SK-N-SH (cell line): Measurements from ENCODE around the gene LRRC25. TPM values are rescaled to one million over a fixed set of nuclear protein-coding genes. Genes with fewer than 3 reads are reported as not detected.

ENCODE experiments used
- CTCF ChIA-PET: fragments of 300-600, 350-600 bp; formaldehyde crosslinking; extraction: SDS; loops from one replicate; lab custom pipeline; 2021; lab: Yijun Ruan, JAX
- POLR2A ChIA-PET: fragments of 350-600 bp; sonication (Branson Sonifier 250); formaldehyde crosslinking; extraction: SDS; loops from one replicate; lab custom pipeline; 2020; ENCODE audit warnings: antibody characterized with exemption, inconsistent platforms; lab: Yijun Ruan, JAX
- DNase-seq: peaks from one replicate; pipeline ENCODE4 v3.0.0; 2012
- H2AFZ ChIP-seq: fragments of 200-600 bp; sonication (generic); 2 replicates; pipeline ENCODE4 v1.8.1; 2016; ENCODE audit warnings: antibody characterized with exemption, mild to moderate bottlenecking, low read depth
- H3F3A ChIP-seq: fragments of 200-600 bp; sonication (generic); replicated peaks from 2 replicates; pipeline ENCODE3; 2016; ENCODE audit warnings: antibody characterized with exemption, mild to moderate bottlenecking; ENCODE audit not compliant: insufficient read depth
- H3K27ac ChIP-seq, 2 experiments: fragments of 200-500 bp in 1 of 2; fragments of 200-600 bp in 1 of 2; sonication (Bioruptor generic) in 1 of 2; sonication (generic), shearing (Covaris generic) in 1 of 2; 2 replicates each; pipeline versions ENCODE4 v1.5.1 to v1.6.1; 2014 to 2016; ENCODE audit warnings: low read depth in 2 of 2, inconsistent platforms in 1 of 2, low read length in 1 of 2, mild to moderate bottlenecking in 1 of 2, mixed read lengths in 1 of 2
- H3K27me3 ChIP-seq: fragments of 200-600 bp; sonication (generic), shearing (Covaris generic); 2 replicates; pipeline ENCODE4 v1.6.1; 2016; ENCODE audit warnings: mixed run types; ENCODE audit not compliant: insufficient read depth
- H3K36me3 ChIP-seq, 2 experiments: fragments of 200-500 bp in 1 of 2; fragments of 200-600 bp in 1 of 2; sonication (Bioruptor generic) in 1 of 2; sonication (generic) in 1 of 2; replicated peaks in 1 of 2; 2 replicates each; pipeline versions ENCODE3 to v1.5.1; 2014 to 2016; ENCODE audit warnings: low read length in 1 of 2, mild to moderate bottlenecking in 1 of 2; ENCODE audit not compliant: insufficient read depth in 2 of 2, control insufficient read depth in 1 of 2
- H3K4me1 ChIP-seq, 2 experiments: fragments of 200-500 bp in 1 of 2; fragments of 200-600 bp in 1 of 2; sonication (Bioruptor generic) in 1 of 2; sonication (generic), shearing (Covaris generic) in 1 of 2; 2 replicates each; pipeline versions ENCODE4 v1.5.1 to v1.6.1; 2014 to 2016; ENCODE audit warnings: low read depth in 1 of 2, low read length in 1 of 2, mixed run types in 1 of 2; ENCODE audit not compliant: insufficient read depth in 2 of 2, control insufficient read depth in 1 of 2
- H3K4me2 ChIP-seq: fragments of 200-600 bp; sonication (generic), shearing (Covaris generic); 2 replicates; pipeline ENCODE4 v1.6.1; 2017; ENCODE audit warnings: mixed run types
- H3K4me3 ChIP-seq, 2 experiments: fragments of 200-500 bp in 1 of 2; fragments of 200-600 bp in 1 of 2; sonication (Bioruptor generic) in 1 of 2; sonication (generic), shearing (Covaris generic) in 1 of 2; 2 replicates each; pipeline versions ENCODE4 v1.5.1 to v1.8.1; 2014 to 2016; ENCODE audit warnings: low read depth in 2 of 2, inconsistent platforms in 1 of 2, low read length in 1 of 2, mild to moderate bottlenecking in 1 of 2, mixed read lengths in 1 of 2, moderate library complexity in 1 of 2
- H3K79me2 ChIP-seq: fragments of 200-600 bp; sonication (generic); 2 replicates; pipeline ENCODE4 v1.8.1; 2017; ENCODE audit warnings: mild to moderate bottlenecking; ENCODE audit not compliant: insufficient read depth
- H3K9ac ChIP-seq: fragments of 200-600 bp; sonication (generic); 2 replicates; pipeline ENCODE4 v1.6.1; 2017; ENCODE audit warnings: mixed run types
- H3K9me2 ChIP-seq: fragments of 200-600 bp; sonication (generic); 2 replicates; pipeline ENCODE4 v1.6.1; 2017; ENCODE audit warnings: mixed run types
- H3K9me3 ChIP-seq: fragments of 200-600 bp; sonication (generic); 2 replicates; pipeline ENCODE4 v1.6.1; 2017; ENCODE audit warnings: mixed run types, mild to moderate bottlenecking, moderate library complexity
- H4K20me1 ChIP-seq: fragments of 200-600 bp; sonication (generic); 2 replicates; pipeline ENCODE4 v1.6.1; 2017; ENCODE audit warnings: mild to moderate bottlenecking, mixed run types; ENCODE audit not compliant: insufficient read depth
- CHD2 ChIP-seq: fragments of 150-350 bp; IDR thresholded peaks from 2 replicates; pipeline ENCODE4 v1.6.1; 2018; ENCODE audit warnings: low read length; ENCODE audit not compliant: partially characterized antibody
- ELF1 ChIP-seq: IDR thresholded peaks from 2 replicates; pipeline ENCODE4 v1.4.0; 2012
- EP300 ChIP-seq, 2 experiments: IDR thresholded peaks; 2 replicates each; pipeline versions ENCODE4 v1.4.0 to v1.6.1; 2012; ENCODE audit warnings: borderline replicate concordance in 1 of 2, low read depth in 1 of 2, low read length in 1 of 2
- EZH2phosphoT487 ChIP-seq: fragments of 200-600 bp; sonication (generic); IDR thresholded peaks from 2 replicates; pipeline ENCODE4 v1.6.1; 2017; ENCODE audit warnings: low read depth, mixed run types, mild to moderate bottlenecking, antibody characterized with exemption, moderate library complexity, borderline replicate concordance
- FOSL2 ChIP-seq: IDR thresholded peaks from 2 replicates; pipeline ENCODE4 v1.4.0; 2012; ENCODE audit warnings: low read depth, mild to moderate bottlenecking, moderate library complexity, borderline replicate concordance
- FOXJ3 ChIP-seq: sonication (generic); formaldehyde crosslinking; IDR thresholded peaks from 2 replicates; pipeline ENCODE4 v1.5.1; 2020; ENCODE audit warnings: mild to moderate bottlenecking, missing genetic modification reagents
- GABPA ChIP-seq: IDR thresholded peaks from 2 replicates; pipeline ENCODE4 v1.4.0; 2012; ENCODE audit warnings: low read depth, mild to moderate bottlenecking
- GATA2 ChIP-seq: sonication (generic); formaldehyde crosslinking; IDR thresholded peaks from 2 replicates; pipeline ENCODE4 v1.5.0; 2020; ENCODE audit warnings: mild to moderate bottlenecking, missing genetic modification reagents
- JUND ChIP-seq: IDR thresholded peaks from 2 replicates; pipeline ENCODE4 v1.4.0; 2012
- MXI1 ChIP-seq: IDR thresholded peaks from 2 replicates; pipeline ENCODE4 v1.6.1; 2012; ENCODE audit warnings: mild to moderate bottlenecking, low read depth, low read length, improper control_type of control experiment
- NFIC ChIP-seq: IDR thresholded peaks from 2 replicates; pipeline ENCODE4 v1.4.0; 2012; ENCODE audit warnings: borderline replicate concordance
- NRF1 ChIP-seq: IDR thresholded peaks from 2 replicates; pipeline ENCODE4 v1.6.1; 2012; ENCODE audit warnings: low read depth, mild to moderate bottlenecking, low read length
- RAD21 ChIP-seq: IDR thresholded peaks from 2 replicates; pipeline ENCODE4 v1.6.1; 2012; ENCODE audit warnings: mild to moderate bottlenecking, low read length
- RFX5 ChIP-seq: IDR thresholded peaks from 2 replicates; pipeline ENCODE4 v1.6.1; 2012; ENCODE audit warnings: mild to moderate bottlenecking, improper control_type of control experiment, low read length
- TCF12 ChIP-seq: IDR thresholded peaks from 2 replicates; pipeline ENCODE4 v1.4.0; 2012
- WGBS: methylation state at CpG from one replicate; pipeline ENCODE4 v1.1.6; 2017; ENCODE audit warnings: low lambda C conversion rate; 5-methylcytosine and 5-hydroxymethylcytosine counted together
- polyA plus RNA-seq, 3 experiments: library from polyadenylated mRNA; depleted of rRNA; stranded (reverse); fragments of >200 nt; gene quantifications; 2 replicates each; pipeline ENCODE4 v1.2.3, GENCODE V29; 2012
- TF ChIP-seq, protein P1 (sequence below): IDR thresholded peaks from 2 replicates; pipeline ENCODE4; 2012
- TF ChIP-seq, protein P2 (sequence below): IDR thresholded peaks from 2 replicates; pipeline ENCODE4 v1.6.1; 2012; ENCODE audit warnings: mild to moderate bottlenecking, low read depth, low read length, moderate library complexity
- TF ChIP-seq, protein P3 (sequence below): fragments of 150-350 bp; IDR thresholded peaks from 2 replicates; pipeline ENCODE4 v1.6.1; 2016; ENCODE audit warnings: mild to moderate bottlenecking, low read depth, low read length
- TF ChIP-seq, protein P4 (sequence below): fragments of 150-350 bp; IDR thresholded peaks from 2 replicates; pipeline ENCODE4 v1.6.1; 2017; ENCODE audit warnings: antibody characterized with exemption, low read length, low read depth, borderline replicate concordance

LRRC25 gene
- polyA plus RNA-seq, 1 of the 3 experiments (the other 2 are of a cell fraction), result not detected

DNA sequence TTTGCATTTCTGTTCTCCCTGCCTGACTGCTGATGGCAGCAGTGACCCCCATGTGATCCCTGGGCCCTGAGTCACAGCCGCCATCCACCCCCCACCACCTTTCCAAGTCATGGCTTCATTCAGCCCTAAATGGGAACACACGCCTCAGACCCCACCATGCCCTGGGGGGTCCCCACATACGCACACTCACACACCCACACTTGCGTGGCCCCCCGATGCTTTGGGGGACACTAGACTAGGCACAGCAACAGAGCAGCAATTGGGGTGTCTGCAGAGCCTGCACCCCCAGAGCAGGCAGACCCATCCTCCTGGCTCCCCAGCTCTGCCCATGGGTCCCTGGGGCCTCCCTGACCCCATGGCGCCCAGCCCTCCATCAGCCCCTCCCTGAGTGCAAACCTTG, 46.0 kb upstream of the LRRC25 start:
- H3K27ac ChIP-seq, result no peak overlapping the region
- H3K4me3 ChIP-seq, result no peak overlapping the region
- CTCF ChIA-PET, result interaction anchor here (1.0 to 13.5 kb wide), 3 partner anchors 8 to 145 kb away, joined by 4 to 215 read pairs (median 8); partner anchors contain the start of gene REX1BD
- H3K9me2 ChIP-seq, result no peaks in the 10 kb centered on the region
- H3K4me2 ChIP-seq, result no peak overlapping the region
- H4K20me1 ChIP-seq, result no peaks in the 10 kb centered on the region
- no peak overlapping the region for H3K9ac ChIP-seq
- H3K79me2 ChIP-seq, result no peaks in the 10 kb centered on the region
- no peak overlapping the region for H2AFZ ChIP-seq
- no peaks in the 10 kb centered on the region for H3K27me3 ChIP-seq
- WGBS, result 100% methylated on average over 2 of the region's 6 CpGs
- POLR2A ChIA-PET, result no interaction called here
- peaks cover 13% of the 10 kb centered on the region for H3F3A ChIP-seq
- TF ChIP-seq JUND (no peak), GABPA (no peak), FOSL2 (no peak), TCF12 (no peak), RFX5 (no peak), EZH2phosphoT487 (no peak), NRF1 (no peak), RAD21 (no peak), GATA2 (CRISPR knock-in tag) (no peak), CHD2 (no peak), FOXJ3 (CRISPR knock-in tag) (no peak), MXI1 (no peak), EP300 (IDR thresholded peaks at IDR 0.05; ENCODE audit: borderline replicate concordance in 1 of 2, low read depth in 1 of 2, low read length in 1 of 2) (no peak), NFIC (no peak), ELF1 (no peak)
- TF ChIP-seq, protein P1, sequence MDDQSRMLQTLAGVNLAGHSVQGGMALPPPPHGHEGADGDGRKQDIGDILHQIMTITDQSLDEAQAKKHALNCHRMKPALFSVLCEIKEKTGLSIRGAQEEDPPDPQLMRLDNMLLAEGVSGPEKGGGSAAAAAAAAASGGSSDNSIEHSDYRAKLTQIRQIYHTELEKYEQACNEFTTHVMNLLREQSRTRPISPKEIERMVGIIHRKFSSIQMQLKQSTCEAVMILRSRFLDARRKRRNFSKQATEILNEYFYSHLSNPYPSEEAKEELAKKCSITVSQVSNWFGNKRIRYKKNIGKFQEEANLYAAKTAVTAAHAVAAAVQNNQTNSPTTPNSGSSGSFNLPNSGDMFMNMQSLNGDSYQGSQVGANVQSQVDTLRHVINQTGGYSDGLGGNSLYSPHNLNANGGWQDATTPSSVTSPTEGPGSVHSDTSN, result no peak
- TF ChIP-seq, protein P2, sequence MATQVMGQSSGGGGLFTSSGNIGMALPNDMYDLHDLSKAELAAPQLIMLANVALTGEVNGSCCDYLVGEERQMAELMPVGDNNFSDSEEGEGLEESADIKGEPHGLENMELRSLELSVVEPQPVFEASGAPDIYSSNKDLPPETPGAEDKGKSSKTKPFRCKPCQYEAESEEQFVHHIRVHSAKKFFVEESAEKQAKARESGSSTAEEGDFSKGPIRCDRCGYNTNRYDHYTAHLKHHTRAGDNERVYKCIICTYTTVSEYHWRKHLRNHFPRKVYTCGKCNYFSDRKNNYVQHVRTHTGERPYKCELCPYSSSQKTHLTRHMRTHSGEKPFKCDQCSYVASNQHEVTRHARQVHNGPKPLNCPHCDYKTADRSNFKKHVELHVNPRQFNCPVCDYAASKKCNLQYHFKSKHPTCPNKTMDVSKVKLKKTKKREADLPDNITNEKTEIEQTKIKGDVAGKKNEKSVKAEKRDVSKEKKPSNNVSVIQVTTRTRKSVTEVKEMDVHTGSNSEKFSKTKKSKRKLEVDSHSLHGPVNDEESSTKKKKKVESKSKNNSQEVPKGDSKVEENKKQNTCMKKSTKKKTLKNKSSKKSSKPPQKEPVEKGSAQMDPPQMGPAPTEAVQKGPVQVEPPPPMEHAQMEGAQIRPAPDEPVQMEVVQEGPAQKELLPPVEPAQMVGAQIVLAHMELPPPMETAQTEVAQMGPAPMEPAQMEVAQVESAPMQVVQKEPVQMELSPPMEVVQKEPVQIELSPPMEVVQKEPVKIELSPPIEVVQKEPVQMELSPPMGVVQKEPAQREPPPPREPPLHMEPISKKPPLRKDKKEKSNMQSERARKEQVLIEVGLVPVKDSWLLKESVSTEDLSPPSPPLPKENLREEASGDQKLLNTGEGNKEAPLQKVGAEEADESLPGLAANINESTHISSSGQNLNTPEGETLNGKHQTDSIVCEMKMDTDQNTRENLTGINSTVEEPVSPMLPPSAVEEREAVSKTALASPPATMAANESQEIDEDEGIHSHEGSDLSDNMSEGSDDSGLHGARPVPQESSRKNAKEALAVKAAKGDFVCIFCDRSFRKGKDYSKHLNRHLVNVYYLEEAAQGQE, result no peak
- TF ChIP-seq, protein P3, sequence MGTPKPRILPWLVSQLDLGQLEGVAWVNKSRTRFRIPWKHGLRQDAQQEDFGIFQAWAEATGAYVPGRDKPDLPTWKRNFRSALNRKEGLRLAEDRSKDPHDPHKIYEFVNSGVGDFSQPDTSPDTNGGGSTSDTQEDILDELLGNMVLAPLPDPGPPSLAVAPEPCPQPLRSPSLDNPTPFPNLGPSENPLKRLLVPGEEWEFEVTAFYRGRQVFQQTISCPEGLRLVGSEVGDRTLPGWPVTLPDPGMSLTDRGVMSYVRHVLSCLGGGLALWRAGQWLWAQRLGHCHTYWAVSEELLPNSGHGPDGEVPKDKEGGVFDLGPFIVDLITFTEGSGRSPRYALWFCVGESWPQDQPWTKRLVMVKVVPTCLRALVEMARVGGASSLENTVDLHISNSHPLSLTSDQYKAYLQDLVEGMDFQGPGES, result no peak
- TF ChIP-seq, protein P4, sequence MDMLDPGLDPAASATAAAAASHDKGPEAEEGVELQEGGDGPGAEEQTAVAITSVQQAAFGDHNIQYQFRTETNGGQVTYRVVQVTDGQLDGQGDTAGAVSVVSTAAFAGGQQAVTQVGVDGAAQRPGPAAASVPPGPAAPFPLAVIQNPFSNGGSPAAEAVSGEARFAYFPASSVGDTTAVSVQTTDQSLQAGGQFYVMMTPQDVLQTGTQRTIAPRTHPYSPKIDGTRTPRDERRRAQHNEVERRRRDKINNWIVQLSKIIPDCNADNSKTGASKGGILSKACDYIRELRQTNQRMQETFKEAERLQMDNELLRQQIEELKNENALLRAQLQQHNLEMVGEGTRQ, result no peak
- TF ChIP-seq, all 33 proteins: peak for 0
- Histone ChIP-seq H3K4me1 (peaks cover 0 to 2% of the 10 kb centered on the region in 2 experiments; a peak in 2 of 4 replicates), H3K9me3 (no peaks in the 10 kb centered on the region), H3K36me3 (peaks cover 3 to 20% of the 10 kb centered on the region in 2 experiments)
- no peak for DNase-seq
